Epithelial cell of proximal tubule (primary cell): ENCODE measurements around the gene KCNQ1. TPM values are rescaled to one million over a fixed set of nuclear protein-coding genes. Genes with fewer than 3 reads are reported as not detected.

Experiments used
- DNase-seq: peaks from one replicate; pipeline ENCODE4 v3.0.0-alpha.2; 2011; ENCODE audit warnings: low read depth
- H3K4me3 ChIP-seq: 2 replicates; pipeline ENCODE4 v1.5.1; 2011; ENCODE audit warnings: low read depth, mild to moderate bottlenecking, low read length
- CTCF ChIP-seq: conservative IDR thresholded peaks from 2 replicates; pipeline ENCODE4 v1.5.1; 2012; ENCODE audit warnings: low read depth, mild to moderate bottlenecking, low read length
- total RNA-seq: library from RNA; depleted of rRNA; stranded (reverse); fragments of >200 nt; gene quantifications from 2 replicates; pipeline ENCODE4 v1.2.3, GENCODE V29; 2015

Gene KCNQ1
- total RNA-seq, 1 donor from 2014 or later = 0.46 TPM

GRCh38 chr11:2816941-2817421 is 372.2 kb downstream of the KCNQ1 start:
- DNase-seq = no peak
- no peak overlapping the region for H3K4me3 ChIP-seq
- TF ChIP-seq CTCF = no peak

GRCh38 chr11:2817431-2817830 is 372.6 kb downstream of the KCNQ1 start:
- no peak for TF ChIP-seq CTCF
- H3K4me3 ChIP-seq = no peak overlapping the region
- no peak for DNase-seq

GRCh38 chr11:2818021-2818420 is 373.2 kb downstream of the KCNQ1 start:
- no peak for DNase-seq
- no peak overlapping the region for H3K4me3 ChIP-seq
- no peak for TF ChIP-seq CTCF

GRCh38 chr11:2818503-2818902 is 373.7 kb downstream of the KCNQ1 start:
- H3K4me3 ChIP-seq = no peak overlapping the region
- TF ChIP-seq CTCF = no peak
- no peak for DNase-seq

- no peak for DNase-seq
- H3K4me3 ChIP-seq = no peak overlapping the region
- no peak for TF ChIP-seq CTCF
Observed at GRCh38 chr11:2819316-2819715, 374.5 kb downstream of the KCNQ1 start.

GRCh38 chr11:2820976-2821375 is 376.2 kb downstream of the KCNQ1 start:
- no peak for DNase-seq
- no peak for TF ChIP-seq CTCF
- no peak overlapping the region for H3K4me3 ChIP-seq

GRCh38 chr11:2821891-2822290 is 377.1 kb downstream of the KCNQ1 start:
- no peak overlapping the region for H3K4me3 ChIP-seq
- no peak for DNase-seq
- TF ChIP-seq CTCF = no peak
